Gastroesophageal sphincter (tissue), 4 donors: ENCODE data around the gene CLEC4G. TPM values are rescaled to one million over a fixed set of nuclear protein-coding genes. Genes with fewer than 3 reads are reported as not detected.

Experiments used
- ATAC-seq: fragments of 150-250 bp; one replicate; pipeline ENCODE4 v1.9.1; 2016; ENCODE audit warnings: mild to moderate bottlenecking, moderate library complexity
- H3K27ac ChIP-seq, 4 donors: fragments of 200-600 bp; sonication (generic) in 3 of 4; 1 replicate in 3 of 4; 2 replicates in 1 of 4; pipeline ENCODE4 v1.5.1; 2016 to 2019
- H3K27me3 ChIP-seq: fragments of 200-600 bp; sonication (generic); one replicate; pipeline ENCODE4 v1.5.1; 2019
- H3K36me3 ChIP-seq, 2 donors: fragments of 200-600 bp; sonication (generic); one replicate each; pipeline ENCODE4 v1.5.1; 2019; ENCODE audit warnings: control low read depth in 1 of 2
- H3K4me1 ChIP-seq, 3 donors: fragments of 200-600 bp; sonication (generic); 1 replicate in 2 of 3; 2 replicates in 1 of 3; pipeline ENCODE4 v1.5.1; 2016 to 2019; ENCODE audit warnings: control low read depth in 2 of 3
- H3K4me3 ChIP-seq, 2 donors: fragments of 200-600 bp; sonication (generic); one replicate each; pipeline ENCODE4 v1.5.1; 2019; ENCODE audit warnings: mild to moderate bottlenecking in 1 of 2, moderate library complexity in 1 of 2
- H3K9me3 ChIP-seq, 3 donors: fragments of 200-600 bp; sonication (generic); one replicate each; pipeline ENCODE4 v1.5.1; 2017 to 2019; ENCODE audit warnings: control low read depth in 2 of 3
- CTCF ChIP-seq, 4 experiments: fragments of 200-600 bp in 2 of 4; fragments of 450-650 bp in 2 of 4; sonication (generic) in 1 of 4; IDR thresholded peaks; one replicate each; pipeline ENCODE4 v1.5.1; 2017 to 2019; ENCODE audit warnings: antibody characterized with exemption in 4 of 4, mild to moderate bottlenecking in 2 of 4, moderate library complexity in 2 of 4
- EP300 ChIP-seq: sonication (generic); formaldehyde crosslinking; IDR thresholded peaks from one replicate; pipeline ENCODE4 v1.6.1; 2017; ENCODE audit warnings: antibody characterized with exemption, mild to moderate bottlenecking
- POLR2A ChIP-seq, 2 donors: fragments of 450-650 bp; IDR thresholded peaks; one replicate each; pipeline ENCODE4 v1.6.1; 2017; ENCODE audit warnings: antibody characterized with exemption in 2 of 2, mild to moderate bottlenecking in 2 of 2, moderate library complexity in 1 of 2
- POLR2AphosphoS5 ChIP-seq: sonication (generic); formaldehyde crosslinking; IDR thresholded peaks from one replicate; pipeline ENCODE4 v1.6.1; 2017; ENCODE audit warnings: antibody characterized with exemption
- WGBS, 2 donors: methylation state at CpG; one replicate each; pipeline ENCODE4 v1.1.5; 2018; ENCODE audit warnings: low coverage in 1 of 2; 5-methylcytosine and 5-hydroxymethylcytosine counted together
- total RNA-seq, 4 donors: library from RNA; depleted of rRNA; stranded (reverse); fragments of >200 nt; gene quantifications; one replicate each; pipeline ENCODE4 v1.1.0, GENCODE V29; 2016

Gene CLEC4G
- total RNA-seq, 4 donors from 2014 or later: 1.1 to 6.8 (median 5.5) TPM; not detected in 1

- no peaks in the 10 kb centered on the region for H3K9me3 ChIP-seq
- no peak for TF ChIP-seq CTCF (IDR thresholded peaks at IDR 0.05)
- no peak for TF ChIP-seq EP300
- TF ChIP-seq POLR2A (IDR thresholded peaks at IDR 0.05): no peak
- TF ChIP-seq POLR2AphosphoS5: no peak
These were observed 46.1 kb downstream of the CLEC4G start for GRCh38 chr19:7685546-7686445.

GRCh38 chr19:7682175-7682855 is 49.6 kb downstream of the CLEC4G start:
- H3K27ac ChIP-seq: peak overlapping the region in 2 of 4 donors; percentile 85 to 92
- peaks cover 0 to 26% (median 8%) of the 10 kb centered on the region in 3 donors for H3K4me1 ChIP-seq
- peaks cover 28% of the 10 kb centered on the region for H3K27me3 ChIP-seq
- WGBS, 2 donors: 0 to 95% methylated on average over 1 to 12 of the region's 74 CpGs
- ATAC-seq: no peak
- TF ChIP-seq CTCF (IDR thresholded peaks at IDR 0.05): no peak
- TF ChIP-seq EP300: no peak
- no peak for TF ChIP-seq POLR2AphosphoS5
- no peak for TF ChIP-seq POLR2A (IDR thresholded peaks at IDR 0.05)
- peak overlapping the region in 1 of 2 donors; percentile 99 for H3K4me3 ChIP-seq
- peaks cover 0 to 34% of the 10 kb centered on the region in 2 donors for H3K36me3 ChIP-seq
- H3K9me3 ChIP-seq: no peaks in the 10 kb centered on the region

More at GRCh38 chr19:7685546-7686445, 46.1 kb downstream of the CLEC4G start:
- Histone ChIP-seq H3K4me3 (no peak overlapping the region), H3K4me1 (peaks cover 0 to 20% (median 8%) of the 10 kb centered on the region in 3 donors), H3K36me3 (peaks cover 0 to 34% of the 10 kb centered on the region in 2 donors), H3K27ac (no peak overlapping the region), H3K27me3 (peaks cover 20% of the 10 kb centered on the region)
- WGBS, 2 donors: 24 to 36% methylated on average over 4 to 11 of the region's 19 CpGs
- no peak for ATAC-seq

- TF ChIP-seq POLR2A (IDR thresholded peaks at IDR 0.05) (no peak), CTCF (IDR thresholded peaks at IDR 0.05) (peak in 3 of 4 experiments; percentile 52 to 67 (median 61))
- peaks cover 36% of the 10 kb centered on the region for H3K27me3 ChIP-seq
- peaks cover 0 to 34% of the 10 kb centered on the region in 2 donors for H3K36me3 ChIP-seq
- peaks cover 0 to 26% (median 8%) of the 10 kb centered on the region in 3 donors for H3K4me1 ChIP-seq
- peak; percentile 66 for ATAC-seq
- peak overlapping the region; percentile 62 to 92 (median 84) for H3K27ac ChIP-seq
- H3K9me3 ChIP-seq: no peaks in the 10 kb centered on the region
- peak overlapping the region; percentile 92 to 99 for H3K4me3 ChIP-seq
- 0 to 9% methylated on average over 5 to 29 of the region's 43 CpGs for WGBS, 2 donors
These were observed 50.4 kb downstream of the CLEC4G start for GRCh38 chr19:7681340-7682174.

GRCh38 chr19:7680606-7681339 is 51.1 kb downstream of the CLEC4G start, which contains the start of gene TRAPPC5:
Gene TRAPPC5, plus strand, starts transcription at chr19:7680833. Its CDS starts 1,421 bp downstream, at chr19:7682254.
- peaks cover 0 to 34% of the 10 kb centered on the region in 2 donors for H3K36me3 ChIP-seq
- WGBS, 2 donors: 0% methylated on average over 1 of the region's 79 CpGs; no CpG with 5 or more reads in 1 of the 2 donors
- no peaks in the 10 kb centered on the region for H3K9me3 ChIP-seq
- peaks cover 0 to 26% (median 8%) of the 10 kb centered on the region in 3 donors for H3K4me1 ChIP-seq
- peaks cover 44% of the 10 kb centered on the region for H3K27me3 ChIP-seq
- TF ChIP-seq POLR2A (IDR thresholded peaks at IDR 0.05) (peak; percentile 29 to 48), POLR2AphosphoS5 (peak; percentile 39), CTCF (IDR thresholded peaks at IDR 0.05) (peak in 3 of 4 experiments; percentile 94 to 100 (median 96)), EP300 (no peak)
- H3K27ac ChIP-seq: peak within 1 kb of the TSS; percentile 62 to 92 (median 84)
- ATAC-seq: peak; percentile 89
- peak within 1 kb of the TSS; percentile 92 to 99 for H3K4me3 ChIP-seq
